Hepatocyte (in vitro differentiated cells): ENCODE measurements around the gene HYKK.

Experiments used
- CTCF ChIP-seq: fragments of 200-600 bp; sonication (generic); IDR thresholded peaks from 2 replicates; pipeline ENCODE4 v1.5.1; 2016; ENCODE audit warnings: antibody characterized with exemption, mild to moderate bottlenecking; ENCODE audit not compliant: poor library complexity
- EZH2phosphoT487 ChIP-seq: fragments of 200-600 bp; sonication (generic); IDR thresholded peaks from one replicate; pipeline ENCODE4 v1.6.1; 2018; ENCODE audit warnings: antibody characterized with exemption, mild to moderate bottlenecking, low read depth, moderate library complexity; ENCODE audit not compliant: unreplicated experiment, severe bottlenecking

GRCh38 chr15:78565951-78566774, 58.8 kb downstream of the HYKK start:
- peak; percentile 2 for TF ChIP-seq CTCF
- TF ChIP-seq EZH2phosphoT487: no peak
